Measurements from ENCODE around the gene MYCBPAP. TPM values are rescaled to one million over a fixed set of nuclear protein-coding genes. Genes with fewer than 3 reads are reported as not detected.

MYCBPAP gene
- total RNA-seq, 3 donors from 2014 or later, result 0.66 to 1.9 (median 1.3) TPM

- DNase-seq (ENCODE audit: low spot score in 2 of 2), result no peak
- no peaks in the 10 kb centered on the region for H3K4me1 ChIP-seq
- H3K4me3 ChIP-seq, result no peak overlapping the region
- TF ChIP-seq POLR2AphosphoS5 (IDR thresholded peaks at IDR 0.05), result no peak
- no peak for TF ChIP-seq CTCF (IDR thresholded peaks at IDR 0.05)
- TF ChIP-seq POLR2A (IDR thresholded peaks at IDR 0.05), result no peak
- intact Hi-C loops (cut with DNase I; ENCODE audit: low total_unique reads), result no loop called here
- H3K36me3 ChIP-seq, result no peaks in the 10 kb centered on the region
- no peak overlapping the region for H3K27ac ChIP-seq
- no peaks in the 10 kb centered on the region for H3K9me3 ChIP-seq
- no peaks in the 10 kb centered on the region for H3K27me3 ChIP-seq
Measured at GRCh38 chr17:50517011-50517410, 8.8 kb downstream of the MYCBPAP start.

GRCh38 chr17:50517504-50518383 lies 9.5 kb downstream of the MYCBPAP start:
- no peaks in the 10 kb centered on the region for H3K9me3 ChIP-seq
- no peaks in the 10 kb centered on the region for H3K36me3 ChIP-seq
- peak overlapping the region in 1 of 2 donors; percentile 56 for H3K27ac ChIP-seq
- TF ChIP-seq POLR2A (IDR thresholded peaks at IDR 0.05), result no peak
- TF ChIP-seq CTCF (IDR thresholded peaks at IDR 0.05), result no peak
- no peak for TF ChIP-seq POLR2AphosphoS5 (IDR thresholded peaks at IDR 0.05)
- no peak overlapping the region for H3K4me3 ChIP-seq
- H3K27me3 ChIP-seq, result no peaks in the 10 kb centered on the region
- no peak for DNase-seq (ENCODE audit: low spot score in 2 of 2)
- H3K4me1 ChIP-seq, result no peaks in the 10 kb centered on the region
- intact Hi-C loops (cut with DNase I; ENCODE audit: low total_unique reads), result no loop called here

- Histone ChIP-seq H3K9me3 (no peaks in the 10 kb centered on the region), H3K27me3 (no peaks in the 10 kb centered on the region), H3K4me1 (no peaks in the 10 kb centered on the region), H3K36me3 (no peaks in the 10 kb centered on the region), H3K27ac (peak overlapping the region; percentile 25 to 56), H3K4me3 (no peak overlapping the region)
- peak in 1 of 2 donors; percentile 65 for DNase-seq (ENCODE audit: low spot score in 2 of 2)
- intact Hi-C loops (cut with DNase I; ENCODE audit: low total_unique reads), result no loop called here
- TF ChIP-seq POLR2A (IDR thresholded peaks at IDR 0.05) (no peak), POLR2AphosphoS5 (IDR thresholded peaks at IDR 0.05) (no peak), CTCF (IDR thresholded peaks at IDR 0.05) (no peak)
Measured at GRCh38 chr17:50518384-50519023, 10.3 kb downstream of the MYCBPAP start.

GRCh38 chr17:50519141-50519834 lies 11.0 kb downstream of the MYCBPAP start:
- Histone ChIP-seq H3K9me3 (no peaks in the 10 kb centered on the region), H3K4me1 (no peaks in the 10 kb centered on the region), H3K4me3 (no peak overlapping the region), H3K27me3 (no peaks in the 10 kb centered on the region), H3K27ac (peak overlapping the region; percentile 25 to 56), H3K36me3 (no peaks in the 10 kb centered on the region)
- TF ChIP-seq POLR2A (IDR thresholded peaks at IDR 0.05) (no peak), CTCF (IDR thresholded peaks at IDR 0.05) (no peak), POLR2AphosphoS5 (IDR thresholded peaks at IDR 0.05) (no peak)
- DNase-seq (ENCODE audit: low spot score in 2 of 2), result no peak
- intact Hi-C loops (cut with DNase I; ENCODE audit: low total_unique reads), result no loop called here
